ENCODE measurements around the gene ALDH1A2.
A peak's percentile ranks its signal among the peaks of the same experiment; 100 is the strongest.

The ALDH1A2 gene

DNA sequence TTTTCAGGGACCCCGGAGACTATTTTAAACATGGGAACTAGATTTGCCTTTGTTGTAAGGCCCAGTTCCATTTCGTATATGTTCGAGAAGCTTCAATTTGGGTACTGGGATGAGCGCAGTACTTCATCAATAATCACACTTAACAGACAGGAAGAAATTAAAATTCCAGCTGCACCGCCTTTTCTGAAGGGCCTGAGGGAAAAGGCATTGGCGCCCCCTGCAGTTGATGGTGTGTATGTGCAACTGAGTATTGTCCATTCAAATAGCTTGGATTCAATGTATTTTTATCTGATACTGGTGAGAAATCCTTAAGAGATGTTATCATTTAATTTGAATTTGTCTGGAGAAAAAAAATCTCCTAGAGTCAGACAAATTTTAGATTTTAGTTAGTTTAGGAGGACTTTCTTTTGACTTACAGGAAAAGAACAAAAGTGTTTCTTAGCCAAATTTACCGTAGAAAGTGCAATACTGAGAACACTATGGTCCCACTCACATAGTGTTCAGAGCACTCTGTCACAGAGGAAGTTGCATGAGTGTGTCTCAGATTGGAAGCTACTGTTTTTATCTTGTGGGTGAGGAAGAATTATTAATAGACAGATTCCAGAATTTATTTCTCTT lies 5.4 kb upstream of the ALDH1A2 start:
- TF ChIP-seq, protein P1, sequence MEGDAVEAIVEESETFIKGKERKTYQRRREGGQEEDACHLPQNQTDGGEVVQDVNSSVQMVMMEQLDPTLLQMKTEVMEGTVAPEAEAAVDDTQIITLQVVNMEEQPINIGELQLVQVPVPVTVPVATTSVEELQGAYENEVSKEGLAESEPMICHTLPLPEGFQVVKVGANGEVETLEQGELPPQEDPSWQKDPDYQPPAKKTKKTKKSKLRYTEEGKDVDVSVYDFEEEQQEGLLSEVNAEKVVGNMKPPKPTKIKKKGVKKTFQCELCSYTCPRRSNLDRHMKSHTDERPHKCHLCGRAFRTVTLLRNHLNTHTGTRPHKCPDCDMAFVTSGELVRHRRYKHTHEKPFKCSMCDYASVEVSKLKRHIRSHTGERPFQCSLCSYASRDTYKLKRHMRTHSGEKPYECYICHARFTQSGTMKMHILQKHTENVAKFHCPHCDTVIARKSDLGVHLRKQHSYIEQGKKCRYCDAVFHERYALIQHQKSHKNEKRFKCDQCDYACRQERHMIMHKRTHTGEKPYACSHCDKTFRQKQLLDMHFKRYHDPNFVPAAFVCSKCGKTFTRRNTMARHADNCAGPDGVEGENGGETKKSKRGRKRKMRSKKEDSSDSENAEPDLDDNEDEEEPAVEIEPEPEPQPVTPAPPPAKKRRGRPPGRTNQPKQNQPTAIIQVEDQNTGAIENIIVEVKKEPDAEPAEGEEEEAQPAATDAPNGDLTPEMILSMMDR (IDR thresholded peaks at IDR 0.05; ENCODE audit: extremely low read depth, insufficient read depth, missing control alignments): peak; percentile 83
- in situ Hi-C loops (cut with MboI; ENCODE audit: low pct_unique_long_range_greater_than_20kb, low sequenced_read_pairs, unreplicated experiment): no loop called here
- peak; percentile 29 for DNase-seq (ENCODE audit: low spot score)

DNA sequence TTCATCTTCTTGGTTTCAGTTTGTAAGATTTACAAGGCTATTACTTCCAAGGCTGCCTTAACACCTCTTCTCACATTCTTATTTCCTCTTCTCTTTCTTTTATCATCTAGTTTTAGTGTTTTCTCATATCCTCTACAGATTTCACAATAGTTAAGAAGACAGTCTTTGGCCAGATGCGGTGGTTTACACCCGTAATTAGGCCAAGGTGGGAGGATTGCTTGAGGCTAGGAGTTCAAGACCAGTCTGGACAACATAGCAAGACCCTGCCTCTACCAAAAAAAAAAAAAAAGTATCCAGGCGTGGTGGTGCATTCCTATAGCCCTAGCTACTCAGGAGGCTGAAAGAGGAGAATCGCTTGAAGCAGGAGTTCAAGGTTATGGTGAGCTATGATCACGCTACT lies 3.5 kb upstream of the ALDH1A2 start:
- TF ChIP-seq, protein P1 (IDR thresholded peaks at IDR 0.05; ENCODE audit: extremely low read depth, insufficient read depth, missing control alignments): no peak
- in situ Hi-C loops (cut with MboI; ENCODE audit: low pct_unique_long_range_greater_than_20kb, low sequenced_read_pairs, unreplicated experiment): no loop called here
- DNase-seq (ENCODE audit: low spot score): no peak

DNA sequence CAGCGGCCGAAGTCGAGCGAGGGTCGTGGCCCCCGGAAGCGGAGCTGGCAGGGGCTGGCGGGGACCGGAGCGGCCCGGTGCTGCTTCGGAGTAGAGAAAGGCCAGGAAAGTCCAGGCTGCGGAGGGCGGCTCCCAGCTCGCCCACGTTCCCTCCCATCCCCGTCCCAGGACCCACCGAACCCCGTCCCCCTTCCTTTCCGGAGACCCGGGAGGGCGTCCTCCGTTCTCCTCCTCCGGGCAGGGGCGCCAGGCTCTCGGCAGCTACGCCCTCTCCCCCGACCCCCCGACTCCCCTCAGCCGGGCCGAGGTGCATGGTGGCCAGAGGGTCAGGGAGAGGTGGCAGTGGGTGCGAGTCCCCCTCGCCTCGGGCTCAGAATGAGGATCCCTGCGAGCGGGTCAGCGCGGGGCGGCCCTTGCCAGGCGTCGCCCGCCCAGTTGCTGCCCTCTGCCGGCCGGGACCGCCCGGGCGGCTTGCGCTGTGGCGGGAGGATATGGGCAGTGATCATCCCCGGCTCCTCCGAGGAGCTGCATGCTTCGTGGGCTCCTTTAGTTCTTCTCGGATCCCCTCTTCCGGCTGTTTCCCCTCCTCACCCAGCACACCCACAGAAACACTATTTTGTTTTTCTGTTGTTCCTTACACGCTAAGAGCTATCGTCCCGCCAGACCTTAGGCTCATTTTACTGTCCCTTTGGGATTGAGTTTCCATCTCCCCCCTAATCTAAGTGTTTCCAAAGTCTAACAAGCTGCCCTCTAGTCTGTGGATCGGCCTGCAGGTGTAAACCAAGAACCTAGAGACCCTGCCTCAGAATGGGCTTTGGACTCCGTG lies 744 bp upstream of the ALDH1A2 start:
- peak; percentile 52 for DNase-seq (ENCODE audit: low spot score)
- TF ChIP-seq, protein P1 (IDR thresholded peaks at IDR 0.05; ENCODE audit: extremely low read depth, insufficient read depth, missing control alignments): peak; percentile 73
- in situ Hi-C loops (cut with MboI; ENCODE audit: low pct_unique_long_range_greater_than_20kb, low sequenced_read_pairs, unreplicated experiment): no loop called here

DNA sequence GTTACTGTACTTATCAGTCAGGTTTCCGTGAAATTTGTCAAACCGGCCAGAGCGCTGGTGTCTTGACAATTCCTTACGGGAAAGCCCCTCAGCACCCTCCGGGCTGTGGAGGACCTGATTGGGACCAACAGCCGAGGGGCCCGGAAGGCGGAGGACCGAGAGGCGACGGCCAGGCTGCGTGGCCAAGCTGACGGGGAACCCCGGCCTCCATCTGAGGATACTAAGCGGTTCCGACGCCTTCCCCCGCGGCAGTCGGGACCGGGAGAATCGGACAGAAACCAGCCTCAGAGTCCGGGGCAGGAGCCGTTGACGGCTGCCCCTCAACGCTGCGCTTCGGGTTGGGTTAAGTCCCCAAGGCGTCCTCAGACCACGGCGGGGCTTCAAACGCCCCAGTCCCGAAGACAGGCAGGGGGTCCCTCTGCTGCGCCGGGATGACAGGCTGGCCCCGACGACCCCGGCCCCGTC lies 499 bp downstream of the ALDH1A2 start:
- TF ChIP-seq, protein P1 (IDR thresholded peaks at IDR 0.05; ENCODE audit: extremely low read depth, insufficient read depth, missing control alignments): no peak
- DNase-seq (ENCODE audit: low spot score): no peak
- in situ Hi-C loops (cut with MboI; ENCODE audit: low pct_unique_long_range_greater_than_20kb, low sequenced_read_pairs, unreplicated experiment): no loop called here

DNA sequence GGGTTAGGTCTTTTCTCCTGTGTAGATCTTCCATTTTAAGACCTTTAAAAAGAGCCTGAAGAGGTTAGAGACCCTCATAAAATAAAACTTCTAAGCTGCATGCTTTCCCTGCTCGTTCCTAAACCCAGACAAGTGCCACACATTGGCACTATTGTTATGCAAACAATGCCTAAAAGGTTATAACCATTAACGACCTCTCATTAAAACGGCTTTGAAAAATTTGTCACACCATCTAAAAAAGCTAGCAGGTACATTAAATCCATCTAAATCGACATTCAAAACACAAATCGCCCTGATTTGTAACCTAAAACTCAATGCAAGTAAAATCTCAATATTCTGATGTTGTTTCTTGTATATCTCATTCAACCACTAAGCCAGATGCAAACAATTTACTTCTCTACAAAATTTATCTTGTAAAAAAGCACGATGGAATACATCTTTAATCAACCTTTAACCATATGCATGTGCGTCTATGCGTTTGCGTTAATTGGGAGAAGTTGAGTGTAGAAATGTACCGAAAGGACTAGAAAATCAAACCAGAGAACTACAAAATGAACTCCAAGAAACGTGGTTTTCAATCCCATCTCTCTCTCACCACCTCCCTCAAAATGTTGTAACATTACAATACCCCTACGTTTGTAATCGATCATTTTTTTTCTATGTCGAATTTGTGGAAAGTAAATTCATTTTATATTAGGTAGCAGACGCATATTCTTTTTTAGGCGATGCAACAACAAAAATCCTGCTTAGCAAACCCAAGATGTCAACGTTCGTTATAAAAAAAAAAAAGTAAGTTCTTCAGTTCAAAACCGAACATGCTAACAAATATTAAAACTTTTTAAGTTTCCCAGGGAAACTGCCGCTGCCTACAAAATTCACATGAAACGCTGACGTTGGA lies 1.2 kb downstream of the ALDH1A2 start:
- in situ Hi-C loops (cut with MboI; ENCODE audit: low pct_unique_long_range_greater_than_20kb, low sequenced_read_pairs, unreplicated experiment): no loop called here

More for the DNA sequence above, 1.2 kb downstream of the ALDH1A2 start:
- DNase-seq (ENCODE audit: low spot score): no peak
- TF ChIP-seq, protein P1 (IDR thresholded peaks at IDR 0.05; ENCODE audit: extremely low read depth, insufficient read depth, missing control alignments): no peak
